Colonic mucosa (tissue), 4 donors: ENCODE measurements around the gene GJD2. TPM values are rescaled to one million over a fixed set of nuclear protein-coding genes. Genes with fewer than 3 reads are reported as not detected.

Experiments
- DNase-seq: peaks from one replicate; pipeline ENCODE4 v3.0.0-alpha.2; 2020
- H3K27ac ChIP-seq: fragments of 200-600 bp; one replicate; pipeline ENCODE4 v1.8.0; 2021
- H3K27me3 ChIP-seq: fragments of 200-600 bp; one replicate; pipeline ENCODE4 v1.8.0; 2021
- H3K36me3 ChIP-seq: fragments of 200-600 bp; one replicate; pipeline ENCODE4 v1.8.0; 2021
- H3K4me1 ChIP-seq: fragments of 200-600 bp; one replicate; pipeline ENCODE4 v1.8.0; 2021; ENCODE audit warnings: mild to moderate bottlenecking
- H3K4me3 ChIP-seq: fragments of 200-600 bp; one replicate; pipeline ENCODE4 v1.8.0; 2021
- H3K9ac ChIP-seq, 2 donors: one replicate each; pipeline ENCODE4 v1.7.0; 2013; ENCODE audit warnings: control low read depth in 2 of 2, low read depth in 2 of 2, low read length in 2 of 2
- H3K9me3 ChIP-seq: fragments of 200-600 bp; one replicate; pipeline ENCODE4 v1.8.0; 2021
- intact Hi-C: fragments of 100-400 bp; cut with DNase I; formaldehyde crosslinking; loops from one replicate; pipeline ENCODE4 v1.14.1; 2022
- total RNA-seq, 2 donors: library from RNA; stranded (reverse); fragmentation: NEBNext Ultra II Directional in 1 of 2; extraction: Animal tissue kit (Norgen Biotek cat#: 25700) in 1 of 2; gene quantifications; one replicate each; pipeline ENCODE4 v1.2.1, GENCODE V29; 2021
- TF ChIP-seq, protein P1 (sequence below): fragments of 200-600 bp; IDR thresholded peaks from one replicate; pipeline ENCODE4 v1.8.0; 2022; ENCODE audit warnings: antibody characterized with exemption, mild to moderate bottlenecking
- donor health status: healthy.
- donor health status: DM: no; HTN: no; CAD: no.
- donor health status: DM: no; HTN: no; CAD: no.

GJD2 gene
- total RNA-seq, 2 donors from 2014 or later, result not detected

DNA sequence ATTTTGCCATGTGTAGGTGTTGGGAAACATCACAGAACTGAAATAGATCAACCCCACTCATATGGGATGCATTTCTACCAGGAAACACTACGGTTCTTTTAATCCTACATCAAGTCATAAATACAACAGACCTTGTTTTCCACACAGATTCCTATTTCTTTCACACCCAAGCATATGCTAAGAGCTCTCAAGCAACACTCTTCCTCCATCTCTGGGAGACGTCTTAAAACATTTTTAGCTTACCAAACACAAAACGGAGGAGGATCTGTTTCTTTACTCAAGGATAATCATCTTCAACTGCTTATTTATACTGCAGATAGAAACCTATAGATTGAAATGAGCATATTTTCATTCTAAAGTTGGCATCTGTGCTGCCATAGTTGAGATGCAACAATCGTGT lies 5.1 kb downstream of the GJD2 start:
- Histone ChIP-seq H3K36me3 (no peaks in the 10 kb centered on the region), H3K4me3 (no peak overlapping the region), H3K9ac (no peak overlapping the region), H3K4me1 (no peaks in the 10 kb centered on the region), H3K27me3 (peaks cover 16% of the 10 kb centered on the region), H3K9me3 (no peaks in the 10 kb centered on the region), H3K27ac (no peak overlapping the region)
- TF ChIP-seq, protein P1, sequence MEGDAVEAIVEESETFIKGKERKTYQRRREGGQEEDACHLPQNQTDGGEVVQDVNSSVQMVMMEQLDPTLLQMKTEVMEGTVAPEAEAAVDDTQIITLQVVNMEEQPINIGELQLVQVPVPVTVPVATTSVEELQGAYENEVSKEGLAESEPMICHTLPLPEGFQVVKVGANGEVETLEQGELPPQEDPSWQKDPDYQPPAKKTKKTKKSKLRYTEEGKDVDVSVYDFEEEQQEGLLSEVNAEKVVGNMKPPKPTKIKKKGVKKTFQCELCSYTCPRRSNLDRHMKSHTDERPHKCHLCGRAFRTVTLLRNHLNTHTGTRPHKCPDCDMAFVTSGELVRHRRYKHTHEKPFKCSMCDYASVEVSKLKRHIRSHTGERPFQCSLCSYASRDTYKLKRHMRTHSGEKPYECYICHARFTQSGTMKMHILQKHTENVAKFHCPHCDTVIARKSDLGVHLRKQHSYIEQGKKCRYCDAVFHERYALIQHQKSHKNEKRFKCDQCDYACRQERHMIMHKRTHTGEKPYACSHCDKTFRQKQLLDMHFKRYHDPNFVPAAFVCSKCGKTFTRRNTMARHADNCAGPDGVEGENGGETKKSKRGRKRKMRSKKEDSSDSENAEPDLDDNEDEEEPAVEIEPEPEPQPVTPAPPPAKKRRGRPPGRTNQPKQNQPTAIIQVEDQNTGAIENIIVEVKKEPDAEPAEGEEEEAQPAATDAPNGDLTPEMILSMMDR, result no peak
- intact Hi-C loops, result no loop called here
- DNase-seq, result no peak

DNA sequence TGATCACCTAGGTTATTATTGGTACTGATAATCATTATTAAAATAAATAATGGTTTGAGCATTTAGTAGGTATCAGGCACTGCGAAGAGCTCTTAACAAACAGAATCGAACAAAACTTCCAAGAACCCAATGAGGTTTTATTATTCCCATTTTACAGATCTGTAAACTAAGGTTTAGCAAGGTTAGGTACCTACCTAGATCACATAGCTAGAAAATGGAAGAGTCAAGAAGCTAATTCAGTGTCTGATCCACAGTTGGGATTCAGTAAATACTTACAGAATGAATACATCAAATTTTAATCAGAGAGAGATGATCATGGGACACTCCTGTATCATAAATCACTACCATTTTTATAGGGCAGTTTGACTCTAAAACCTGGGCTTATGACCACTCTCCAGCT lies 15.5 kb downstream of the GJD2 start:
- no peak for DNase-seq
- Histone ChIP-seq H3K4me3 (no peak overlapping the region), H3K36me3 (no peaks in the 10 kb centered on the region), H3K27me3 (no peaks in the 10 kb centered on the region), H3K9me3 (no peaks in the 10 kb centered on the region), H3K27ac (no peak overlapping the region), H3K9ac (no peak overlapping the region), H3K4me1 (no peaks in the 10 kb centered on the region)
- intact Hi-C loops, result no loop called here
- TF ChIP-seq, protein P1, result no peak

- DNase-seq, result no peak
- no peaks in the 10 kb centered on the region for H3K36me3 ChIP-seq
- TF ChIP-seq, protein P1, result no peak
- no peaks in the 10 kb centered on the region for H3K27me3 ChIP-seq
- intact Hi-C loops, result no loop called here
- H3K4me1 ChIP-seq, result no peaks in the 10 kb centered on the region
- no peak overlapping the region for H3K9ac ChIP-seq
- H3K27ac ChIP-seq, result no peak overlapping the region
- no peak overlapping the region for H3K4me3 ChIP-seq
- H3K9me3 ChIP-seq, result no peaks in the 10 kb centered on the region
These were observed 16.8 kb downstream of the GJD2 start for GRCh38 chr15:34738002-34738401.

- intact Hi-C loops, result no loop called here
- H3K9ac ChIP-seq, result no peak overlapping the region
- no peak overlapping the region for H3K27ac ChIP-seq
- H3K36me3 ChIP-seq, result no peaks in the 10 kb centered on the region
- no peaks in the 10 kb centered on the region for H3K9me3 ChIP-seq
- TF ChIP-seq, protein P1, result no peak
- H3K4me1 ChIP-seq, result no peaks in the 10 kb centered on the region
- no peak overlapping the region for H3K4me3 ChIP-seq
- DNase-seq, result no peak
- no peaks in the 10 kb centered on the region for H3K27me3 ChIP-seq
These were observed 17.3 kb downstream of the GJD2 start for GRCh38 chr15:34737477-34737876.

DNA sequence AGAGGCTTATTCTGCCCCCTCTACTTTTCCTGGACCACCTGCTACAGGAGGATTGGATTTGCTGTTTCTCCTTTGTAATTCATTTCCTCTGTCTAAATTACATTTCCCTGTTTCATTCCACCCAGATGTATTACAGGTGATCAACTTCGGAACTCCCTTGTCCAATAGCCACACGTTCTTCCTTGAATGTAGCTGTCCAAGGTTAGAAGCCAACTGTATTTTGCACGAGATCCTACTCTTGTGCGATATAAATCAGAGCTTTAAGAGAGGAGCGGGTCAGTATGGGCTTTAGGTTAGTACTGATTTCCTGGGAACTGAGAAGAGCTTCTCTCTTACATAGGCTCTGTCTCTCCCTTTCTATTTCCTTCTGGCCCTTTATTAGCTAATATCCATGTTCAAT lies 20.5 kb downstream of the GJD2 start:
- no peaks in the 10 kb centered on the region for H3K4me1 ChIP-seq
- no peaks in the 10 kb centered on the region for H3K9me3 ChIP-seq
- no peak overlapping the region for H3K9ac ChIP-seq
- no peaks in the 10 kb centered on the region for H3K36me3 ChIP-seq
- no peak overlapping the region for H3K27ac ChIP-seq
- no peak overlapping the region for H3K4me3 ChIP-seq
- intact Hi-C loops, result no loop called here
- TF ChIP-seq, protein P1, result no peak
- DNase-seq, result no peak
- H3K27me3 ChIP-seq, result no peaks in the 10 kb centered on the region

- Histone ChIP-seq H3K9ac (no peak overlapping the region), H3K36me3 (no peaks in the 10 kb centered on the region), H3K4me3 (no peak overlapping the region), H3K27me3 (no peaks in the 10 kb centered on the region), H3K27ac (no peak overlapping the region), H3K4me1 (no peaks in the 10 kb centered on the region), H3K9me3 (no peaks in the 10 kb centered on the region)
- intact Hi-C loops, result no loop called here
- TF ChIP-seq, protein P1, result no peak
- no peak for DNase-seq
These were observed 21.2 kb downstream of the GJD2 start for GRCh38 chr15:34733621-34734020.
